ENCODE measurements around the gene SUCLG2.
"Not testable (repeated sequence)": the region's sequence is repeated elsewhere in the genome, so short reads cannot be mapped to it uniquely, and the experiment has no call there.

The SUCLG2 gene

DNA sequence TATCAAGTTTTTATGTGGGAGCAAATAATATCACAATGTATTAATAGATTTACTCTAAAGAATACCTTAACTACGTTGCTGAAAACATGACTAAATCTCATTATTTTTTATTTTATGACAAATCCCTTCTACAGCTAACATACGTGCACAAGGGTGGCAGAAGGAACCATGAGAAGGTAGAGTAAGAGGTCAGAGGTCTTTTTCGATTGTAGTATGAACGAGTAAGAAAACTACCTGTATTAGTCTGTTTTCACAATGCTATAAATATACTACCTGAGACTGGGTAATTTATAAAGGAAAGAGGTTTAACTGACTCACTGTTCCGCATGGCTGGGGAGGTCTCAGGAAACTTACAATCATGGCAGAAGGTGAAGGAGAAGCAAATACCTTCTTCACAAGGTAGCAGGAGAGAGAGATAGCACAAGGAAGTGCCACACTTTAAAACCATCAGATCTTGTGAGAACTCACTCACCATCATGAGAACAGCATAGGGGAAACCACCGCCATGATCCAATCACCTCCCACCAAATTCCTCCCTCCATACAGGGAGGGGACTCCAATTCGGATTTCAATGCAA, 95.3 kb downstream of the SUCLG2 start:
- DNase-seq (ENCODE audit: low read depth) = no peak

DNA sequence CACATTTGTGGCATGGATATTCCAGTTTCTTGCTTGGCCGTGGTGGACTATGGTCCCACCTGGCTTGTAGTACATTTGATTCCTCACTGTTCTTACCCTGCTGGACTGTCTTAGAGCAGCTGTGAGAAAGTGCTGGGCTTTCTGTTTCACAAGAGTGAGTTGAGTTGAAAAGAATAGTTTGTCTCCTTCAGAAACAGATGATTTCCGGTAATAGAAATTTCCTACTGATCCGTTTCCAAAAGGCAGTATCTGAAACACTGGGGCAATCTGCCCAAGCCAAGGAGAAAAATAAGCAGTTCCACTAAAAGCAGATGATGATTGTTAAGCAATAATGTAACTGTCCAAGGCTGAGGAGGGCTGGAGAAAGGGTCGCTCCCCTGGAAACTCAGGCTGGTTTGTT, 96.0 kb downstream of the SUCLG2 start:
- DNase-seq (ENCODE audit: low read depth) = no peak

DNA sequence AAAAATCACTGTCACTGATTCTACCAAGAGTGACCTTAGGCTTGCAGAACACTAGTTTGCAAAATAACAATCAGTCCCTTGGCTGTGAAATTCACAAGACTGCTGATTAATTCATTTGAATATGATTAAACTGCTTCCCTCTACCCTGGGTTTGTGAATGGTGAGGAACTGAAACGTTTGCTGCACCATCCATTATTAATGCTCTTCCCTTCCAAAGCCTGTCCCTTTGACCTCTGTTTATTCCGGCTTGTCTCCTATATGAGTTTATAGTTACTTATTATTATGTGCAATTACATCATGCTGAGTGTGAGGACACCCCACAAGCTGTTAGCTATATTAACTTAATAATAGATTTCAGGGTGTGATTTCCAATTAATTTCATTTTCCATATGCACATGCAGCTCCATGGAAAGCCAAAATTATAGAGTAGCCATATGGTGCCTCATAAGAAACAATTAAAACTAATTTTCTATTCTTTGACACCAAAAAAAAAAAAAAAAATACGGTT, 96.5 kb downstream of the SUCLG2 start:
- no peak for DNase-seq (ENCODE audit: low read depth)

DNA sequence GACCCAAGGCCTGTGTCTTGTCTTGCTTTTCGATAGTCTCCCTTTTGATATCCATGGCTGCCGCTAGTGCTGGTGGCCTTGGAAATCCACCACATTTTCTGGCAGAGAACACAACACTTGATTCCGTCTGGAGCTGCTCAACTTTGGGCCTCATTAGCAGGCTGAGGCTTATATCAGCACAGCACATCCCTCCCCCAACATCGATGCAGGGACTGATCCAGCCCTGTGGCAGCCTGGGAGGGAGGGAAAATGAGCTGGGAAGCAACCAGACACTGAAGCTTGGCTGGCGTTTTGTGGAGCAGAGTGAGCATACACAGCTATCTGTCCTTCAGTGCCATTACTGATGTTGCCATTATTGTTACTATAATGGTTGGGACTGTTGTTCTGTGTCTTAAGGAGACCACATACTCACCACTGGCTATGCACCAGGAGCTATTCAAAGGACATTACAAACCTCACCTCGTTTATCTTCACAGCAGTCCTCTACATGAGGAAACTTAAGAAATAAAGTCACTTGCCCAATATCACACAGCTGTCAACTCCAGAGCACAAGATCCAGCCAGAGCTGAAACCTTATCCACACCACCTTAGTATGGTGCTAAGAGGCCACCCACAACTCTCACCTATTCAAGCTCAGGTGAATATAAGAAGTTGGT, 102.9 kb downstream of the SUCLG2 start:
- no peak for DNase-seq (ENCODE audit: low read depth)

DNA sequence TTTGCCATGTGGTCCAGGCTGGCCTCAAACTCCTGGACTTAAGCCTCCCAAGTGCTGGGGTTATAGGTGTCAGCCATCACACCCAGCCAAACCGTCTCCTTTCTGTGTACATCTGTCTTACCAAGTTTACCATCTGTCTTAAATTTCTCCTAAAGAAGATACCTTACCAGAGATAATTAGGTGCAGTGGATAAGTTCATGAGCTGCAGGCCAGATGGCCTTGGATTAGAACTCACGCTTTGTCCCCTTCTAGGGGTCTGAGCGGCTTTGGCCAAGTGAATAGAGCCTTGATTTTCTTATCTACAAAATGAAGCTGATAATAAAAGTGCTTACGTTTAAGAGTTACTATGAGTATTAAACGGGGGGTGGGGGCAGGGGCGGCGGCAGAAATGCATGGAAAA, 103.9 kb downstream of the SUCLG2 start:
- DNase-seq (ENCODE audit: low read depth) = no peak

DNA sequence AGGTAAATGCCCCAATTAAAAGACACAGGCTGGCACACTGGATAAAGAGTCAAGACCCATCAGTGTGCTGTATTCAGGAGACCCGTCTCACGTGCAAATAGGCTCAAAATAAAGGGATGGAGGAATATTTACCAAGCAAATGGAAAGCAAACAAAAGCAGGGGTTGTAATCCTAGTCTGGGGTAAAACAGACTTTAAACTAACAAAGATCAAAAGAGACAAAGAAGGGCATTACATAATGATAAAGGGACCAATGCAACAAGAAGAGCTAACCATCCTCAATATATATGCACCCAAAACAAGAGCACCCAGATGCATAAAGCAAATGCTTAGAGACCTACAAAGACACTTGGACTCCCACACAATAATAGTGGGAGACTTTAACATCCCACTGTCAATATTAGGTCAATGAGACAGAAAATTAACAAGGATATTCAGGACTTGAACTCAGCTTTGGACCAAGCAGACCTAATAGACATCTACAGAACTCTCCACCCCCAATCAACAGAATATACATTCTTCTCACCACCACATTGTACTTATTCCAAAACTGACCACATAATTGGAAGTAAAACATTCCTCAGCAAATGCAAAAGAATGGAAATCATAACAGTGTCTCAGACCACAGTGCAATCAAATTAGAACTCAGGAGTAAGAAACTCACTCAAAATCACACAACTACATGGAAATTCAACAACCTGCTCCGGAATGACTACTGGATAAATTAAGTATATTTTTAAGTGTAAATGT, 111.7 kb downstream of the SUCLG2 start:
- DNase-seq (ENCODE audit: low read depth) = not testable (repeated sequence)

DNA sequence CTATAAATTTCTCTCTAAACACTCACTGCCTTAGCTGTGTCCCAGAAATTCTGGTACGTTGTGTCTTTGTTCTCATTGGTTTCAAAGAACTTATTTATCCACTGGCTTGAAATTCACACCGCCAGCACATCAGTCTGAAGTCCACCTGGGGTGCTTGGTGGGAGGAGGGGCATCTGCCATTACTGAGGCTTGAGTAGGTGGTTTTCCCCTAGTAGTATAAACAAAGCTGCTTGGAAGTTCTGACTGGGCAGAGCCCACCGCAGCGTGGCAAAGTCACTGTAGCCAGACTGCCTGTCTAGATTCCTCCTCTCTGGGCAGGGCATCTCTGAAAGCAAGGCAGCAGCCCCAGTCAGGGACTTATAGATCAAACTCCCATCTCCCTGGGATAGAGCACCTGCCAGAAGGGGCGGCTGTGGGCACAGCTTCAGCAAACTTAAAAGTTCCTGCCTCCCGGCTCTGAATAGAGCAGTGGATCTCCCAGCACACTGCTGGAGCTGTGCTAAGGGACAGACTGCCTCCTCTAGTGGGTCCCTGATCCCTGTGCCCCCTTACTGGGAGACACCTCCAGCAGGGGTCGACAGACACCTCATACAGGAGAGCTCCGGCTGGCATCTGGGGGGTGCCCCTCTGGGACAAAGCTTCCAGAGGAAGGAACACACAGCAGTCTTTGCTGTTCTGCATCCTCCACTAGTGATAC, 114.1 kb downstream of the SUCLG2 start:
- no peak for DNase-seq (ENCODE audit: low read depth)

DNA sequence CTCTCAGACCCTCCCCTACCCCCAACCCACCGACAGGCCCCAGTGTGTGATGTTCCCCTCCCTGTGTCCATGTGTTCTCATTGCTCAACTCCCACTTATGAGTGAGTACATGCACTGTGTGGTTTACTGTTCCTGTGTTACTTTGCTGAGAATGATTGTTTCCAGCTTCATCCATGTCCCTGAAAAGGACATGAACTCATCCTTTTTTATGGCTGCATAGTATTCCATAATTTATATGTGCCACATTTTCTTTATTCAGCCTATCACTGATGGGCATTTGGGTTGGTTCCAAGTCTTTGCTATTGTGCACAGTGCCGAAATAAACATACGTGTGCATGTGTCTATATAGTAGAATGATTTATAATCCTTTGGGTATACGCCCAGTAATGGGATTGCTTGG, 117.2 kb downstream of the SUCLG2 start:
- not testable (repeated sequence) for DNase-seq (ENCODE audit: low read depth)

DNA sequence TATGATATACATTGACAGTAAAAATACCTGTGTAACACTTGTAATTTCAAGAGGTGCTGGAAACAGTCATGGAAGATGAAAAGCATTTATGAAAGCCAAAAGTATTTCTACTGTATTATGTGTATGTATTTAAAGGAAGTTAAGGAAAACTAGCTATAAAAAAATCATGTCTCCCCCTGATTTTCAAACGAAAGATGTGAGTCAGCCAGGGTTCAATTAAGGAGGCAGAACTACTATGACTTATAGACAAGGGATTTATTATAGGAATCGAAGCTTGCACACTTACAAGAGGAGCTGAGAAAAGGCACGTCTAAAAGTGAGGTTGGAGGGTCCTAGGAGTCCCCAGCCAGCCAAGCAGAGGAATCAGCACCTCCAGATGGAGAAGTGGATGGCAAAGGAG, 119.4 kb downstream of the SUCLG2 start:
- DNase-seq (ENCODE audit: low read depth) = no peak

DNA sequence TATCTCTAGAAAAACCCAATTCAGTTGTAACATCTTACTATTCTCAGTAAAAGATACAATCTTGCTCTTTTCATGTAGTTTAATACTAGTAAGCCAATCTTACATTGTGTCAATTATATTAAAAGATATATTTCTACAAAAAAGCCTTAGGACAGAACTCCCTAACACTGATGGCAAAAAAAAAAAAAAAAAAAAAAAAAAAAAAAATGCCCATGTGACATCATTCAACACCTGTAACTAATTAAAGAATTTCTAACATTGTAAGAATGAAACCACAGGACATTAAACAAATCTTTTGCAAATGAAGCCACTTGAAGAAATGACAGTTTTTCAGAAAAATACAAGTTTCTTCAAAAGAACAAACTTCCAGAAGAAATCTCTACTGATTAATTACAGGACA, 119.8 kb downstream of the SUCLG2 start:
- DNase-seq (ENCODE audit: low read depth) = no peak

DNA sequence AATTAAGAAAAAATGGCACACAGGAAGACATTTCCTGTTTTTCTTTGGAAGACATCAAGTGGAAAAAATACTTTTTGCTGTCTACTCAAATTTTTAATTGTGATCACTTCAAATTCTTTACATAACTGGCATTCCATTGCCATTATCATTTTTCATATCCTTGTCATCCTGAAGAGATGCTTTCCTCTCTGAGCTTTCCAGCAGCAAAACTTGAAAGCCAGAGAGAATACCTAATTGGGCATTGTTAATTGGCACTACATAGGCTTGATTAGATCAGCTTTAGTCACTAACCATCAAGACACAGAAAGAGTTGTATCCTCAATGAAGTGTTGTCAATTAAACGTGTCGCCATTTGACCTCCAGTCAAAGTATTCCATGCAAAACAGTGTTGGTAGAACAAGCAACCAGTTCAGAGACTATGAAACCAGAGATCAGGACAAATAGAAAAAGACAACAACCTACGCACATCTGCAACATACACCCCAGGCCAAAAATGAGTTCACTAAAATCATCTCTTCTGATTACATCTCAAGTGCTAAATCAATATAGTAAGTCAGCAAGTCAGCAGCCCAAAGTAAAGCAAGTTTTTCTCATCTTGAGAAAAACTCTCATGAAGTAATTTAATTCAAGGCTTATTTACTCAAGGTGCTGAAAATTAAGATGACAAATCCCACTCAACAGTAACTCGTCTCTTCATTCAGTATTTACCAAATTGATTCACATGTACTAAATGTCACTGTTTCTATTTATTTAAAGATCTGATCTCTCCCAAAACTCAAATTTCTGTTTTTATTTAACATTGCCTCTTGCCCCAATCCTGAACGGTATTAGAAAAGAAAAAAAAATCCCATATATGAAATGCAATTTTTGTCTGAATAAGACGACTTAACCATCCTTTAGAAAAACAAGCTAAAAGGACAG, 123.0 kb downstream of the SUCLG2 start:
- no peak for DNase-seq (ENCODE audit: low read depth)

DNA sequence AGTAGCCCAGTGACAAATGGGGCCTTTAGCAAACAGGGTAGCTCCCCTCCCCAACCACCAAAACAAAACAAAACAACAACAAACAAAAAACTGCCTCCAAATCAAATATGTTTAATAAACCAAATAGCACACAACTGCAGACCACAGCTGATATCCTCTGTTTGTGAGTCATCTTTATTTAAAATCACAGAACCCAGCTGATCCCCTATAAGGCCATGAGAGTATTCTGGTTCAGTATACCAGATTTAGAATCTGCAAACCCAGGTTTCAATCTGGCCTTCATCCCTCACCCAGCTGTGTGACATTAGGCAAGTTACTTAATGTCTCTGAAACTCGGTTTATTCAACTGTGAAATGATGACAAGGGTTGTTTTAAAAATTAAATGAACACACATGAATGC, 124.5 kb downstream of the SUCLG2 start:
- DNase-seq (ENCODE audit: low read depth) = no peak

DNA sequence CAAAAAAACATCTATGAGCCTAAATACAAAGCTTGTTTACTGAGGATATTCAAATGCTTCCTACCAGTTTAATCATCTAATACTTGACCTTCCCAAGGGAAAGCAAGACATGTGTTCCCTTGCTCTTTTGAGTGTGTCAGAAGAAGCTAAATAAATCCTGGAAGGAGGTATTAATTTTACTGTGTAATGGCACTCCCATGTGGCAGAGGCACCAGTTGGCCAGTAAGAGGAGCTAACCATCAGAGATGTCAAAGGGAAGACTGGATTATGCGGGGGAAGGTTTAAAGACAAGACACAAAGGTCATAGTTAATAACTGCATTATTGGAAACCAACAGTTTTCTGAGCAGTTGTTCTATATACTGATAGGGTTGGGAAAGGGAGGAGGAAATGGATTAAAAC, 125.1 kb downstream of the SUCLG2 start:
- no peak for DNase-seq (ENCODE audit: low read depth)

DNA sequence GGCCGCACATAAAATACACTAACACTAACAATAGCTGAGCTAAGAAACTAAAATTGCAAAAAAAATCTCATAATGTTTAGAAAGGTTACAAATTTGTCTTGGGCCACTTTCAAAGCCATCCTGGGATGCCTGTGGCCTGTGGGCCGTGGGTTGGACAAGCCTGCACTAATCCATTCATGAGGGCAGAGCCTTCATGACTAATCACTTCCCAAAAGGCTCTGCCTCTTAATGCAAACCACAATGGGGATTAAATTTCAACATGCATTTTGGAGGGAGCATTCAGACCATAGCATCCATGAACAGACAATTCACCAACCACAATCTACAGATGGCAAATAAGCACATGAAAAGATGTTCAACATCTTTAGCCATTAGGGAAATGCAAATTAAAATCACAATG, 128.2 kb downstream of the SUCLG2 start:
- DNase-seq (ENCODE audit: low read depth) = no peak

DNA sequence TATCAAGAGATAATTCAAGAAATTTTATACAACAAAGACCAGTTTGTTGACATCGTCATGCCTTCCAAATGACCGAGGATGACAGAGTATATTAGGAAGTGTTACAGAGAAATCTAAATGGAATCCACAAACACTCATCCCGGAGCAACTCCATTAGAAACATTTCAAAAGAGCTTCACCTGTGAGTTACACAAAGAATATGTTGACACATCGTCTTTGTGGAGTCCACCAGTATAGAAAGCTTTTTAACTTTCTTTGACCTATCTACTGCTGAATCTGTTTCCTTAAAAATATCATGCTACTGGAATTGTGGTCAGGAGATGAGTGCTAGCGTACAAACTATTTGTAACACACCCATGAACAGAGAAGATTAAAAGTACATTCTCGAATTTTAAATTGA, 130.4 kb downstream of the SUCLG2 start:
- DNase-seq (ENCODE audit: low read depth) = no peak

DNA sequence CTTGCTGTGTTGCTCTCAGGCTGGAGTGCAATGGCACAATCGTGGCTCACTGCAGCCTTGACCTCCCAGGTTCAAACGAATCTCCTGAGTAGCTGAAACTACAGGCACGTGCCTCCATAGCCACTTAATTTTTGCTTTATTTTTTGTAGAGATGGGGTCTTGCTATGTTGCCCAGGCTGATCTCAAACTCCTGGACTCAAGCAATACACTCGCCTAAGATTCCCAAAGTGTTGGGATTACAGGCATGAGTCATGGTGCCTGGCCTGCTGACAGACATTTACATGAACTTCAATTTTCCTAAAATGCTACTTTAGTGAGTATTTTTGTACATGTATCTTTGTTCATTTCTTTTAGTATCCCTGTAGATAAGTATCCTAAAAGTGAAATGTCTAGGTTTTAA, 132.3 kb downstream of the SUCLG2 start:
- no peak for DNase-seq (ENCODE audit: low read depth)

DNA sequence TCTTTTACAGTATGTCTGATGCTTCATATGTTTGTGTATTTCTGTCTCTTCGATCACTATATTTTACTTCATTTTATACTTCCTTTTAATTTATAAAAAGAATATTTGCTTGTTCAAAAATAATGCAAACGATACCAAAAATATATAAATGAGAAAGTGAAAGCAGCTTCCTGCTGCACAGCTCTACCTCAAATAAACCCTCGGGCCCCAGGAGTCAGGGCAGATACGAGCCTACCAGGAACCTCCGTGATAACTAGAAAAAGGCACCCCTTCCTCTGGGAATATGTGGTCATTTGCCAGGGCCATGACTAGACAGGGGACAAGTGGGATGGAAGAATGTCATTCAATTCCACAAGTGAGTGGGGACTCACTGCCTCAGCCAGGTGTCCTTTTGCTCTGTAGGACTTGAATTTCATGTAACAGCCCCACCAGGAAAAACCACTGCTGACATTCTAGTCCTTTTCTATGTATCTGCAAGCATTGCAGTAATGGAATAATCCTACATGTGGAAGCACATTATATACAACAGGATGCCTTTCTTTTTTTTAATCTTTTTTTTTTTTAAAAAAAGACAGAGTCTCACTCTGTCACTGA, 133.3 kb downstream of the SUCLG2 start:
- no peak for DNase-seq (ENCODE audit: low read depth)

DNA sequence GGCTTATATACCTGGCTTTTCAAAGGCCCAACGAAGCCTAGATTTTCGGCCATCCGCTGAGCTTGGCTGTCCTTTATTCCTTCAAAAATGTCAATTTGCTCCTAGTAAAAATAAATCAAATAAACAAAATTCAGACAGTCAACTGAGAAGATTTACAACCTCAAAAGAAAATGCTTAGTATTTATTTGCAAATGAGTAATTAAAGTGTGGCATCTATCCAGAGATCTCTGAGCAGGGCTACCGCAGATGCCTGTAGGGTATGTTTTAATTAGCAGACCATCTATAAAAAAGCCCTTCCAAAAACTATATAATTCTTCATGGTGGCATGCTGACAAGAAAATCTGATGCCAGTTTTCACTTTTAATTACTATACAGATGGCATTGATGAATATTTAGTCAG, 136.2 kb downstream of the SUCLG2 start:
- no peak for DNase-seq (ENCODE audit: low read depth)

DNA sequence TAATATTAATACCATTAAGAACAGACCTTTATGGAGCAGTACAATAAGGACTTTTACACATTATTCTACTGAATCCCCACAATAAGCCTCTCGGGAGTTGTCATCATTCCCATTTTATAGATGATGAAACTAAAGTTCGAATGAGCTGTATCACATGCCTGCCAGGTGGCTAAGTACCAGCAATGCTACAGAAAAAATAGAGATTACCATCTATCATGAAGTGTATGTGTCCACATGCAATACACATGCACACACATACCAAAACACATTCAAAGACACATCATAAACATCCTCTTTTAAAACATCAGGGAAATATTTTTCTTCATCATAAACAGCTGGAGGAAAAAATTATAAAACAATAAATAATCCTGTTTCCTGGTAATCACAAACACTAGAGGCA, 136.6 kb downstream of the SUCLG2 start:
- DNase-seq (ENCODE audit: low read depth) = no peak

DNA sequence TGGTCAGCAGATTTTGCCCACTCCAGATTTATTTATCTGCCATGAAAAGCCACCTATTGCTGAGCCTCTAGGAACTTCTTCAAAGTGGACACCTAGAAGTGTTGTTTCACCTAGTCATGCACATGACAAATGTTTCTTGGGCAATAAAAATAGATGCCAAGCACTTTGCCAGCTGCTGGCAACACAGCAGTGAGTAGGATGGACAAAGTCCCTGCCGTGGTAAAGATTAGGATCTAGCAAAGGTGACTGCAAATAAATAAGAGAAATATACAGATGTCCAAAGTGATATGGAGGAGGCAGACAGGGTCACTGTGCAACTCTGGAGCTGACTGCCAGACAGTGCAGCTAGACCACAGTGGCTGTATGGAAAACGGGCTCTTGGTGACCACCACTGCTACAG, 137.9 kb downstream of the SUCLG2 start:
- DNase-seq (ENCODE audit: low read depth) = no peak

DNA sequence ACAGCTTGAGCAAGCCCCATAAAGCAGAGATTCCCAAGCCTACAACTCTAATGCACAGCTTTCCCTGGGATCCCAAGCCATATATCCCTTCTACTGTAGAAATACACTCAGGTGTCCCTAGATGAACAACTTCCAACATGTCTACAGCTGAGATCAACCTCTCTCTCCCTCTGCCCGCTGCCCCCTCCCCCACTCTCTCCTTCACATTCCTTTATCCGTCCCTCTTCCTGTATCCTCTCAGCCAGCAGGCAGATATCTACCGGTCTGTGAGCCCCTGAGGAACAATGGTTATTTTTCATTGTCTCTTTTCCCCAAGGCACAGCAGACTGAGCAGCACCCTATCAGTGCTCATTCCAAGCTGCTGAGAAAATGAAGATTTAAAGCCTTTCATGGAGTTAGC, 138.6 kb downstream of the SUCLG2 start:
- DNase-seq (ENCODE audit: low read depth) = no peak

Measured in activated gamma-delta T cell treated with anti-CD3 and anti-CD28 coated beads, Interleukin-2, amount 50 U/mL, for 16 hours (primary cell).